GM21786 (cell line): ENCODE data around the gene RFX2.
"Not testable (repeated sequence)": the region's sequence is repeated elsewhere in the genome, so short reads cannot be mapped to it uniquely, and the experiment has no call there.

Experiments
- ATAC-seq: cut with Tn5 transposase; IDR thresholded peaks from one replicate; pipeline ENCODE4 v1.9.1; 2021; ENCODE audit not compliant: unreplicated experiment

The RFX2 gene

GRCh38 chr19:6017576-6017975, 92.7 kb downstream of the RFX2 start:
- no peak for ATAC-seq

DNA sequence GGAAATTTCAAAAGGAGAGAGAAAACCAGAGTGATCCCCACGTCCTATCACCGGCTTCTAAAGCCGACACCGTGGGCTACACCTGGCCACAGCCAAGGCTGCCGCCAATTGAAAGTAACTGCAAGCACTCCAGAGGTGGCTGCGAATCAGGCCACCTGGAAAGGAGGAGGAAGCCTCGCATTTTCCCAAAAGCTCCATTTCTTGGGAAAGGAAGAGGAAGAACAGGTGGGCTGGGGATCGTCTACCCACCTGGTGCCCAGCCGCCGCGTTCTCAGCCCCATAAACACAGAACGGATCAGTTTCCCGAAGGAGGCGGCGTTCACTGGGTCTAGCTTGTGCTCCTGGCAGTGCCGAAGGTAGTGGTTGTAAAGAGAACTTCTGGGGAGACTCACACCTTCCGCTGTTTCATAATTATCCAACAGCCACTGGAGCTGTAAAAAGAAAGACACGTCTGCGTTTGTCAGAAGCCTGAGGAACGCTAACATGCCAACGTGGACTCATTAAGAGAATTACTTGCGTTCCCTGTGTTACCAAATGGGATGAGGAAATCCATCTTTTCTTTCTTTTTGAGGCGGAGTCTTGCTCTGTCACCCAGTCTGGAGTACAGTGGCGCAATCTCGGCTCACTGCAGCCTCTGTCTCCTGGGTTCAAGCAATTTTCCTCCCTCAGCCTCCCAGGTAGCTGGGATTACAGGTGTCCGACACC, 94.3 kb downstream of the RFX2 start:
- ATAC-seq: no peak

DNA sequence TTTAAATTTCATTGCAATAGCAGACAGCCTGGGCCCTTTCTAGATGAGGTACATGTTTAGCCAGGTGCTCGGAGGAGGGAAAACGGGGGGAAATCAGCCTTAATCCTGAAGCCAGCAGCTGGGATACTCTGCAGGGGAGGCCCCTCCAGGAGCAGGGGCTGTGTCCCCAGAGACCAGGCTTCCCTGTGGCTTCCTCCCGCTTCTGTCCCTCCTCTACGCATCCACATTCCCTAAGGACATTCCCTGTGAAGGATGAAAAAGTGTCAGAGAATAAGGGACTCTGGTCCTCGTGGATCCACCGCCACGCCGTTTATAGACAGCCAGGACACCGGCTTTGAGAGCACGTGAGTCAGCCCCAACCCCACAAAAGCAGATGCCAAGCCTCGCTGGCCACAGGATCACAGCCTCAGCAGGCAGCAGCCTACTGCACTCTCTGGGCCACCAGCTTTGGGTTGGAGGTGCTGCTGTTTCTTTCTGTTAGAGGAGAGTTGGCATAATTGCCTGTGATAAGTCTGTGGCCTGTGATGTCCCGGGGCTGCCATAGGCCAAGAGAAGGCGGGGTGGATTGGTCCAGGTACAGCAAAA, 95.7 kb downstream of the RFX2 start:
- no peak for ATAC-seq

- no peak for ATAC-seq
These were observed 97.7 kb downstream of the RFX2 start for GRCh38 chr19:6012426-6013170.

DNA sequence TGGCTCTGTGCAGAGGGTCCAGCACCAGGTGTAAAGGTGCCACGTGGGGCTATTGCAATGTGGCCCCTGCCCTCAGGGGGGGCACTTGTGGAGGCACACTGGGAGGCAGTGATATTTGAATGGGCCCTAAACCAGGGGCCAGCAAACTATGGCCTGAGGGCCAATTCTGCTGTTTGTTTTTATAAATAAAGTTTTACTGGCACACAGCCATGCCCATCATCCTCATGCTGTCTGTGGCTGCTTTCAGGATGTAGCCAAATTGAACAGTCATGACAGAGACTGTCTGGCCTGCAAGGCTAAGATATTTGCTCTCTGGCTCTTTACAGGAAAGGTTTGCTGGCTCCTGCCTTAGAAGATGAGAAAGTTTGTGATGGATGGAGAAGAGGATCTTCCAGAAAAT, 98.5 kb downstream of the RFX2 start:
- ATAC-seq: no peak

DNA sequence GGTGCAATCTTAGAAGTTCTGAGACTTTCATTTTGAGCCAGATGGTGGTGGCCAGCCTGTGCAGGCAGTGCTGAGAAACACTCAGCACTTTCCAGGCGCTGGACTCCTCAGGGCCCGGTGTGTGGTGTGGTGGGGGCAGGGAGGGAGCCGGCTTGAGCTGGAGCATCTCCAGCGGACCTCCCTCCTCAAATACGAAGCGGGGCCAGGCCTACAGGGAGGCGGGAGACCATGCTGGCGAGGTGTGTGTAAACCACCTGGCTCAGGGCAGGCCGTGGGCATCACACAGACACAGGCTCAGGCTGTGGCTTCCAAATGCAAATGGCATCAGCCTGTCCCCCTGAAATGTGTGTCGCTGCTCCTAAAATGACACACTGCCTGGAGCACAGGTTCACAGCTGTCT, 99.1 kb downstream of the RFX2 start:
- no peak for ATAC-seq

- ATAC-seq: no peak
These were observed 100.2 kb downstream of the RFX2 start for GRCh38 chr19:6010107-6010506.

- no peak for ATAC-seq
These were observed 102.4 kb downstream of the RFX2 start for GRCh38 chr19:6007866-6008265.

DNA sequence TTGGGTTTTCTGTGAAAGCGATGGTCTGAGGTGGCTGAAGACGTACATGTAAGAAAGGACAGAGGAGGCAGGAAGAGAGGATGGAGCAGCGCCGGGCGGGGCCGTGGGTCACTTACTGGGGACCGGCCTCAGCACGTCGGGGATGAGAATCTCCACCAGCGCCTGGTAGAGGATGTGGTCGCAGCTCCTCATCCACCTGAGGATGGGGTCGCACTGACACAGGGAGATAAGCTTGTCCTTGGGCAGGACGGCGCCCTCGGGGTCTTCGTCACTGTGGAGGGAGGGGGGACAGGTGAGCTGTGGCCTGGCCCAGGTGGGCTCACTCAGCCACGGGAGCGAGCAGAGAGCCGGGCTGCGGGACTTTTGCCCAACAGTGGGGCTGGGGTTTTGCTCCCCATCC, 103.4 kb downstream of the RFX2 start:
- no peak for ATAC-seq

DNA sequence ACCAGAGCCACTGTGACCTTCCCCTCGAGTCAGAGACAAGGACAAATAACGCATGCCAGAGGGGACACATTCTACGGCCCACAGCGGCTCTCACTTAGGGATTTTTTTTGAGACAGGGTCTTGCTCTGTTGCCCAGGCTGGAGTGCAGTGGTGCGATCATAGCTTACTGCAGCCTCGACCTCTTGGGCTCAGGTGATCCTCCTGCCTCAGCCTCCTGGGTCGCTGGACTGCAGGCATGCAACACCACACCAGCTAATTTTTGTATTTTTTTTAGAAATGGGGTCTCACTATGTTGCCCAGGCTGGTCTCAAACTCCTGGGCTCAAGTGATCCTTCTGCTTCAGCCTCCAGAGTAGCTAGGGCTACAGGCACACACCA, 104.2 kb downstream of the RFX2 start:
- ATAC-seq: not testable (repeated sequence)

DNA sequence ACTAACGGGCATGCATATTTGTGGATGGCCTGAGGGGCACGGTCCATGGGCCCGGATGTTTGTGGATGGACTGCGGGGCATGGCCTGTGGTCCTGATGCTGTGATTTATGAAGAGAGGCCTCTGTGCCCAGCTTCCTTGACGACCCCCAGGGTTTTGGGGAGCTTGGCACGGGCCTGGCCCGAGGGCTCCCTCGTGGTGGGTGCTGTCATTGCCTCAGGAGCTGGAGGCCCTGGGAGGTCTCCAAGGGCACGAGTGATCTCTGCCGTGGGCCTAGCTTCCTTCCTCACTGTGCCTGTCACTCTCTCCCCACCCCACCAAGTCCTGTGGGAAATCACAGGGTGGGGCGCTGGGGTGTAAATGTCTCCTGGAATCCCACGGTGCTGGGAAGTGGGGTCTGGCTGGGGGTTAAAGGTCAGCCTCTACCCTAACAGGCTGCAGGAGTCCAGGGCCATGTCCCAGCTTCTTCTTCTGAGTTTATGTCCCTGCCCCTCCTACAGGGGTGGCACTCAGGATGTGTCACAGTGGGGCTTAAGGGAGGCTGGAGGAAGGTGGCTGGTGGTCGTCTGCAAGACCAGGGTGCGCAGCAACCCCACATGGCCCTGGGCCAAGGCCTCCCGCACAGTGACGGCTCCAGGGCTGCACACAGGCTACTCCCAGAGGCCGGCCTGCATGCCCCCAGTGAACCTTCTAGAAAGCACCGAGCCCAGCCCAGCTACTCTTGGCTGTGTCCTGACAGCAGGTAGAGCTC, 104.8 kb downstream of the RFX2 start:
- no peak for ATAC-seq

GRCh38 chr19:6003976-6004375, 106.3 kb downstream of the RFX2 start:
- no peak for ATAC-seq

DNA sequence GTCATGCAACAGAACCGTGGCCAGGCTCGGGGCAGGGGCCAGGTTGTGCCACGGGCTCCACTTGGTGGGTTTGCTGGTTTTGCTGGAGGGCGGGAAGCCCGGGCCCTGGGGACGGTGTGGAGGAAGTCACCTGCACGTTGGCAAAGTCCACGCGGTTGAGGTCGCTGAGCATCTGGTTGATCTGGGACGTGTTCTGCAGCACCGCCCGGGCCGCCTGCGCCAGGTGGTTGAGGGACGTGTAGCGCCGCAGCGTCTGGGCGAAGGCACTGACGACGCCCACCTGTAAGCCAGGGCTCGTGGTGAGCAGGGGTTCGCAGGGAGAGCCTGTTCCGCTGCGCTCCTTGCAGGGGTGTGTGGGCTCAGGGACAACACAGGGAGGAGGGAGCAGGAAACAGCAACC, 107.7 kb downstream of the RFX2 start:
- no peak for ATAC-seq

- ATAC-seq: no peak
These were observed 110.0 kb downstream of the RFX2 start for GRCh38 chr19:6000228-6000847.

DNA sequence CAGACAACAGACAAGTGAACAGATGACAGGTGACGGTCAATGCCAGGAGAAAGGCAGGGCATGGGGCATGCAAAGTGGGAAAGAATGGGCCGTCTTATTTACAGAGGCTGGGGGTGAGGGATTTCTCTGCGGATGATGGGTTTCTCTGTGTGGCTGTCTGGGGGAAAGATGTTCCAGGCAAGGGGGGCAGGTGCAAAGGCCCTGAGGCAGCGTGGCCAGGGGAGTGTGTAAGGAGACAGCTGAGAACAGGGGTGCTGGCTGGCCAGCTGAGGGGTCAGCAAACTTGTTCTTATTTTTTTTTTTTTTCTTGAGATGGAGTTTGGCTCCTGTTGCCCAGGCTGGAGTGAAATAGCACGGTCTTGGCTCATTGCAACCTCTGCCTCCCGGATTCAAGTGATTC, 110.6 kb downstream of the RFX2 start:
- no peak for ATAC-seq

DNA sequence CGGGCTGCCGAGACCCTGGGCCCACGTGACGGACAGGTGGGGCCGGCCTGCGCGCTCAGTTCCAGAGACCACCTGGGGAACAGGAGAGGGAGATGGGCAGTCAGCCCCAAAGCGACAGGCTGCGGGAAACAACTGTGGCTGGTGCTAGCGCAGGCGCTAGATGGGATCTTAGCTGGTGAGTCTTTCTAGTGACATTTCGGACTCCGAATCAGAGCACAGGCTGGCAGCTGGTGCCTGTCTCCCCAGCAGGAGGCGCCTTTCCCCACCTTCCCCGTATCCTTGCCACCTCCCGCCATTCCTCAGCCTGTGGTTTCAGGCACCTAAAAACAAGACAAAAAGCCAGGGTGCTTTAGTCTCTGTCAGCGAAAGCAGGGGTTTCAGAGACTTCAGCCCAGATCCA, 112.9 kb downstream of the RFX2 start:
- no peak for ATAC-seq

GRCh38 chr19:5996623-5997320, 113.5 kb downstream of the RFX2 start:
- ATAC-seq: no peak

DNA sequence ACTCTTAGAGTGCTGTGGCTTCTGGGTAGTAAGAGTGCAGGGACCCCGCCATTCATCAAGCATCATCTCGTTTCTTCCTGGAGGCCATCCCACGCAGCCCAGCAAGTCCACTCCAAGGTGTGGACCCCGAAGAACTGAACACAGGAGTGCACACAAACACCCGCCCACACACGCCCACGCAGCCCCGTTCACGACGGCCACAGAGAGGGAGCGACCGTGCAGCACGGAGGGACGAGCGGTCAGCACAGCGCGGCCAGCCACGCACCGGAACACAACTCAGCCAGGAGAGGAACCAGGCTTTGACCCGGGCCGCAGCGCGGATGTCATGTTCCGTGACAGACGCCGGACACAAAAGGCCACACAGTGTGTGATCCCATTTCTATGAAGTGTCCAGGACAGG, 114.2 kb downstream of the RFX2 start:
- ATAC-seq: no peak

DNA sequence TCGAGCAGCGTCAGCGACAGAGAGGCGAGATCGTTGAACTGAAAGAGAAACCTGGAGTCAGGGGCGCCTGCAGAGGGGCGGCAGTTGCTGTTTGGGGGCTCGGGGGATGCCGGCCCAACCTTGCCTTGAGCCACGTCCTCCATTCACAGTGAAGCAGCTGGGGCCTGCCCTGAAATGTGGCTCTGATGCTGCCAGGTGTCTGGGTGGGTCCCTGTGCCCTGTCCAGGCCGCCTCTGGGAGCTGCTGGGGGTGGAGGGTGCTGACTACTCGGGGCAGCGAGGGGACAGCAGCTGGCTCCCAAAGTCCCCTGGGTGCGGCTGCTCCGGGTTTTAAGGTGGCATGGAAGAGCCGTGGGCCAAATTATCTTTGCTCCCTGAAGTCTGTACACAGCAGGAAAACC, 114.7 kb downstream of the RFX2 start:
- no peak for ATAC-seq

DNA sequence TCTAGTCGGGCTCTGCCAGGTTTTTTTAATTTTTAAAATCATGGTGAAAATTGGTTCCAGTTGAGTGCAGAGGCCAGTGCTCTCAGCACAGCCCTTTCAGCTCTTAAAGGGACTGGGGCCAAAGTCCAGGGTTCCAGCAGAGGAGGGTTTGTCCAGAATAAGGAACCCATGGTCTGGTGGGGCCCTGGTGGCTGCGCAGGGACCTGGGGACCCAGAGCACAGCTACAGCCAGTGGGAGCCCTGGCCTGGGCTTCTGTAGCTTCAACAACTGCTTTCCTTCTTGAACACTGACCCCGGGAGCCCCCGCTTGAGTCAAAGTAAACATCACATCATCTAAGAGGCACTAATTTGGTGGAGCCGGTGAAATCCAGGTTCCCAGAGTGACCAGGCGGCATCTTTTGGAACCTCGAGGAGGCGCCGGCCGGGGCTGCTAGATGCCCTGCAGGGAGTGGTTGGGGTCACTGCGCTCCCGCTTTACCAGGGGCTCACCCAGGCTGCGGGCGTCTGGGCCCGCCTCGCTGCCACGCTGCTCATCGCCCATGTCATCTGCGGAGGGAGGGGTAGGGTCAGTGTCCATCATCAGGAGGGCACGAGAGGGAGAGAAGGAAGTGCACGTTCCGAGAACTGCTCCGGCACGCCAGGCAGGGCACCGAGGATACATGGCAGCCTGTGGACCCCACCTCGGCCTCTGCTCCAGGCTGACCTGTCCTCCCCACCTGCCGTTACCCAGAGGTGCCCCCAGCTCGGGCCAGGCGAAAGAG, 115.7 kb downstream of the RFX2 start:
- no peak for ATAC-seq
